HG03045 (cell line): Measurements from ENCODE around the gene CACNA2D1.

Source experiments
- ATAC-seq: cut with Tn5 transposase; IDR thresholded peaks from one replicate; pipeline ENCODE4 v1.9.1; 2021; ENCODE audit warnings: mild to moderate bottlenecking, moderate library complexity; ENCODE audit not compliant: unreplicated experiment

CACNA2D1 gene

DNA sequence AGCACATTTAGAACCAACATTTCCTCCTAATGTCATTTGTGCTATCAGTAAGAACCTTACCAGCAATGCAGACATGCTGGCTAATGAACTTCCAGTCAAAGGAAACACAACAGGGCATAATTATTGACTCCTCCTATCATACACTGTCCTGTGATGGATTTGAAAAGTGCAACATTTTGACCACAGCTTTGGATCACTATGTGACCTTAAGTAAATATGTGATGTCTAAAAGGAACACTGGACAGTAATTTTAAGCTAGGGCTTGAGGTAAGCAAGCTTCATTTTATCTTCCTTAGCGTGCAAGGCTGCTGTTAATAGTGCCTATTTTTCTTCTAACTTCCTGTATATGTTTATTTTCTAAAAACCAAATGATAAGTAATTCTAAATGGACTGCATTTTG is 433.2 kb downstream of the CACNA2D1 start:
- ATAC-seq: no peak

DNA sequence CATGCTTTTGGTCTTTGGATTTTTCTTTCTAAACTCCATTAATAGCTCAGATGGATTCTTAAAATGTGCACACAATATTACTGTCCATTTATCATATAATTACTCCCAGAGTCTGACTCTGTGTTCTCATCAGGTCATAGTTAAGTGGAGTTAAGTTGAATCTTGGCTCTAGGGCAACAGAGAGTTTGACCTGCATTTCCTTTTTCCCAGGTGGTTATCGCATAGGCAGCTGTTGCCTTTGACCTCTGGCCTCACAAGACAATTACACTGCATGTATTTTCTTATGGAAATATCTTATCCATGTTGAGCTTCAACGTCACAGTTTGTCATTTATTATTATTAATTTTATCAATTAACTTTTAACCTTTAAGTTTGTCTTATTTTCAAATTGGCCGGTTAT is 436.3 kb downstream of the CACNA2D1 start:
- no peak for ATAC-seq

DNA sequence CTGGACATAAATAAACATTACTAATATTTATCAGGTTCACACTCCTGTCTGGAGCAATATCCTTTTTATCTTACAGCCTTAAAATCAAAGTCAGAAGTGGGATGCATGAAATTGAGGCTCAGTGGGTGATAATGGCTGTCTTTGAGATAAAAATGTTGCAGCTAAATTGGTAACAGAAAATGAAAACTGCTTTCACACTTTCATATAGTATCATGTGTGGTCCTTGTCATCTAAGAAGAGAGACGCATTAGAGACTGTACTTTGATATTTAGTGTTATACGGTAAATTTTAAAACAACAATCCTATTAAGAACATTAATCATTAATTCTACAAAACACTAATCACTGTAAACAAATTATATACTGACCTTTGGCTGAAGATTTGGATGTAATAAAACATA is 438.5 kb downstream of the CACNA2D1 start:
- ATAC-seq: no peak

DNA sequence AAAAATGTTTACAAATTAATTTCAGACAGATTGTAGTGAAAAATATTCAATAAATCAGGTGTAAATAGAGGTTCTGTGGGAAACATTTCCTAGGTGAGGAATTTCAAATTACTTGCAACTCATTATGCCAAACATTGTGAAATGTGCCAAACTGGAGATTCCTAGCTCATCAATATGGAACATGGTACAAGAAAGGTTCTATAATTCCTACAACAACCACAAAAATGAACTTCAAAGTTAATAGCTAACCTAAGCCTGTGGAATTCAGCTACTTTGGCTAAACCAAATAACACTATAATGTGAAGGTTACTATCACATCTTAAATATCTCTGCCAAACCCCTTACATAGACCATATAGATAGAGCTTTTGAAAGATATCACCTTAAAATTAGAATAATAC is 450.4 kb downstream of the CACNA2D1 start:
- no peak for ATAC-seq

DNA sequence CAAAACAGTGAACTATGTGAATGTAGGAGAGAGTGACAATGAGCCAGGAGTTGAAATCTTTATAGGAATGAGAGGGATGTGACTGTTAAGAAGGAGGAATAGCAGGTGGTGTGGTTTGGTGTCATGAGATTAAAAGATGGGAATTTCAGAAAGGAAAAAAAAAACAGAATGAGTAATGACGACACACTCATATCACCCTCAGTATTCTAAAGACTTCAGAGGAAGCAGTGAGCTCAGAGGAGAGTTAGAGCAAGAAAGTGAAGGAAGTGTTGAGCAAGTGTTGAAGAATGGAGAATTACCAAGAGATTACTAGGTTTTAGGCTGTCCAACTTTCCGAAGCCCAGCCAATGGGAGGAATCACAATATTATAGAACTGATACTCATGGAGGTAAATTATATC is 453.2 kb downstream of the CACNA2D1 start:
- ATAC-seq: no peak

DNA sequence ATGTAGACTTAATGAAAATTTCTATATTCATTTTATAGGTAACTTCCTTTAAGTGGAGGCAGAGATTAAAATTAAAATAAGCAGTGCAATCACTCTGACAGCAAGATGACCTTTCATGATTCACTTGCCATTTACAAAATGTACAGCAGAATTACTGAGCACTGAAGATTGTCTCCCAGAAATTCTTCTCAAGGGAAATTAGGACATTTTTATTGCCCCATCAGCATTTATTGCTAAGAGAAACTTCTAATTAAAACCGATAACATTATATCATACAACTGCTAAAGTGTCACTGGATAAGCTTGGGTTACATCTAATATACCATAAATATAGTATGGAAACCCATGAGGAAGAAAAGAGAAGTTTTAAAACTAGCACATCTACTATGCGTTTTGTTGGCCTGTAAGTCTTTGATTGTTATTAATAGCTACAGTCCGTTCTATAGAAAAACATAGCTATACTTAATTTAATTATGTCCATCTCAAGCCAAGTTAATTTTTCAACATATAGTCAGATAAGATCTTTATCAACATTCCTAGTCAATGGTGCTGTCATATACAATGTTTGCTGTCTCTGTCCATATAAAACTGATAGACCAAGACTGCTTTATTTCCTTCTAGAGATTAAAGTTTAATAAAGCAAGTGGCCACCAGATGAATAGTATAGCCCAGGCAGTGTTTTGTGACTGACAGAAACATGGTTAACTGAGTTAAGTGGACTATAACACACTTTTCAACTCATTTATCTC is 456.7 kb downstream of the CACNA2D1 start:
- ATAC-seq: no peak

DNA sequence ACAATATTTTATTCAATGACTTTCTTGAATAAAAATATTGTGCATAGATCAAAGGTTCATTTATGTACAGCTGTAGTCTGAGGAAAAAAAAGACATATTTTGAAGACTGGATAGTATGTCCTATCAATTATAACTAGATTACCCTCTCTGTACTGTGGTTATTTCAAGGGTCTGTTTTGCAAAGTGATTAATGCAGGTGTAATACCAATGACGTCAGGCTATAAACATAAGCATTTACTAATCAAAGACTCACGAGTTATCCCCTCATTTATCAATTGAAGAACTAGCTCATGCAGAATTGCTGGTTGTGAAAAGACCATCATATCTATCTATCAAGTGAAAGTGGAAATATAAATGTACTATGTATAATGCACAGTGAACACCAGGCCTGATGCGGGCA is 460.2 kb downstream of the CACNA2D1 start:
- no peak for ATAC-seq

DNA sequence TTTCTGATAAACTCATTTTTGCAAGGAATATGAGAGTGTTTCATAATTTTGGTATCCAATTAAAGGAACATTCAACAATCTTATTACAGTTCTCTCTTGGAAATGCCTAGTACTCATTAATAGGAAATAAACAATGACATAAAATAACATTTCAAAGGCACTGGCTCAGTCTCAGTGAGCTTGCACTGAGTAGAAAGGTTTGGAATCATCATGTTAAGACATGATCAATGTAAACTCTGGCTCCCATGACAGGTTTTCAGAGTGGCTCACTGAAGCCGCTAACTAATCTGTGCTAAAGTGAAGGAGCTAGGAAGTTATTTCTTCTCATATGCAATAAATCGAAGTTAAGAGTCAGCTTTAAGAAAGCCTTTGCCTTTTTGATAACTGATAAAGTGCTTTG is 470.5 kb downstream of the CACNA2D1 start:
- ATAC-seq: no peak

DNA sequence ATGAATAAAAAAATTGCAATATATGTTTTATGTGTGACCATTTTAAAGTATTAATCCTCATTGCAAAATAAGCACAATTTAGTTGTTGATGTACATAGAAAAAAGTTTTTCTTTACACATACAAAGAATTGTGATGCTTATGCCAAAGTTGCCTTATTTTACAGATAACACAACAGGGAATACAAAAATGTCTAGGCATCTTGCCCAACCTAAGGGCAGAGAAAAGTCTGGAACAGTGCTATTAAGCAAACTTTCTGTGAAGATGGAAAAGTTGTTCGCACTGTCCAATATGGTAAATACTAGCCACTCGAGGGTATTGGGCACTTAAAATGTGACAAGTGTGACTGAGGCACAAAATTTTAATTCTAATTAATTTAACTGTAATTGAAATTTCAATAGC is 483.6 kb downstream of the CACNA2D1 start:
- no peak for ATAC-seq

DNA sequence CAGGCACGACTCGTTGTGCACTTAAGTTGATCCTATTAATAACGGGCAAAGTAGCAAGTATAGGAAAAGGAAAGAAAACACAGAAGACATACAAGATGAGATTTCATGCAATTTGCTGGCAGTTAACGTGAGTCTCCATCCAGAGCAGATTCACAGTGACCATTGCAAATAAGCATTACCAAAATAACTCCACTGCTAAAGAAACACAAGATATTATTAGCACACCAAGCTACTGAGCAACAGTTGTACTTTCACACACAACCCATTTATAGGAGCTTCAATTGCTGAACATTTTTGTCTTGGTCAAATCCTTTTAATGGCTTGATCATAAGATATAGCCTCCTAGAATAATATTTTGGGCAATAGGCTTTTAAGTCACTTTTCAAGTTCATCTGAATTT is 486.1 kb downstream of the CACNA2D1 start:
- ATAC-seq: no peak

DNA sequence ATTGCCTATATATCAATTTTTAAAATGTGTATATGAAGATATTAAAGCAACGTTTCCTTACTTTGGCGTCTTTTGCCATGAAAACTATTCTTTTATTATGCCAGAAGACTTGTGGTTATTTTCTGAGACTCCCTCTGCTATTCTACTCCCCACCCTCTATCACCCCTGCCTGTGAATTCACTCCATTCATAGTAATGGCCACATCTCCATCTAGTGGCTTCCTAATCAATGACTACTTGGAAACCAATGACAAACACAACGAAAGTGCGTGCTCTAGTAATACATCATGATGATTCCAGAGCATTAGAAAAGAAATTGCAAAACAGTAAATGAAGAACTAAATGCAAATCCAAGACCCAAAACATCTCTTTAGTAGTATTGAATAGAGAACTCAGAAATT is 487.1 kb downstream of the CACNA2D1 start:
- ATAC-seq: peak; percentile 67

DNA sequence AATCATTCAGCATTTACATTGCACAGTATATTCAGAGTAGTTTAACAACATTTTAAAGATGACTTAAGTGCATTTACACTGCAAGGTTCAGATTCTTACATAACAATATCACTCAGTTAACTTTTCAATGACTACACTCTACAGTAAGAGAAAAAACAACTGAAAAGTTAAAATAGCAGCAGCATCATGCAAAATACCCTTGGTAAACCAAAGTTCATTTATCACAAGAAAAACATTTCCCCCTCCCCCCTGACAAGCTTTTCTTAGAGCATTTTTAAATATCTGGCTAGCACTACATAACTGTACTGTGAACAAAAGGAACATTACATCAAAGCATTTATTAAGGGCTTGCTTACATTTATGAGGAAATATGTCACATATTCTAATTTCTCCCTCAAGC is 494.3 kb downstream of the CACNA2D1 start:
- no peak for ATAC-seq

DNA sequence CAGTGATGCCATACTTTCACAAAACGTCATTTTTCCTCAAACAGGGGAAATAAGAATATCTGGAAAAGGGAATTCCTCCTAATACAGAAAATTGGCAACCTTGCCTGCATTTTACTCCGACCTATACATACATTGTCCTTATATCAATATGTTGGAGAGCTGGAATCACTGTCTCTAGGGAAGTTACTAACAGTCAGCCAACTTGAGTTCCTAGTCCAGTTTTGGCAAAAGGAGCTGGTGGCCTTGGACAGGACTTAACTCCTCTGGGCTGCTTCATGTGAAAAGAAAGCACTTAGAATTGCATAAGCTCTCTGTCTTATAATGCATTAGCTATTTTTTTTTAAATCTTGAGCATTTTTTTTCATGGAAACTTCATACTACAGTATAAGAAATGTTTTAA is 499.5 kb downstream of the CACNA2D1 start:
- no peak for ATAC-seq

DNA sequence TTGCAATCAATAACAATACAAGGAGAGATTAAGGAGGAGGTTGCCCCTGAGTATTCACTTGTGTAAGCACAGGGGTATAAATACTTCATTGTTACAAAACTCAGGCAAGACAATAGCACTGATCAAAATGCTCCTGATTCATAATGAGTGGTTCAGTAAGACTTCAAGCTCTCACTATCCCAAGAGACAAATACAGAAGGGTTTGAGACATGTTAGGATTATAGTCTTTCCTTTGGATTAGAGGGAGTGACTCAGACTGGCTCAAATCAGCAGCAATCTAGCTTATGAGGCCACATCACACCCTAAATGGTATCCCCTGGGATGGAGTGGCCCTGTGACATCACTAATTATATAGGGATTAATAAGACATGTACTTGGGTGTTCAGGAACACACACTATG is 506.5 kb downstream of the CACNA2D1 start:
- ATAC-seq: no peak

DNA sequence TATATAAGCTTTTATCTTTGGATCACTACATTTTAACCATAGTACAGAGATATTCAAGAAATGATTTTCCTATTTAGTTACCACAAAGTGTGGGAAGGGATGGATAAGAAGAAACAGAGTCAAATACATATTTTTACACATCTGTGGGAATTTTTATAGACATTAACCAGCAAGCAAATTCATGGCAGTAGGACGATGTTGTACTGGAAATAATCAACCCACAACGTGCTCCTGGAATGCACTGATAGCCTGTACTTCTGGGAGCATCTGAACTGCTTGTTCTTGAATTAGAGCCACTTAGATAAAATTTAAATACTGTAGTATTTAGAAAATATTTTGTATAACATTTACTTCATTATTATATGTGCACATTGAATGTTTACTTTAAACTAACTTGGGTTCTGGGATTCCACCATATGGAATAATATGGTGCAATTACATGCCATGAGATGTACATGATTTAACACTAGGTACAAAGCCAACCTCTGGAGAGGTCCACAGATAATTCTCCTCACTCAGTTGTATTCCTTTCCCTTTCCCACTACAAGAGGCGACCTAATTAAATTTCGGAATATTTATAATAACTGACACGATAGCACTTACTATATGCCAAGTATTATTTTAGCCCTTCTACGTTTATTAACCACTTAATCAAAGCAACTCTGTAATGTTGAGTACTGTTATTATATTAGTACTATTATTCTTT is 508.8 kb downstream of the CACNA2D1 start:
- ATAC-seq: no peak

DNA sequence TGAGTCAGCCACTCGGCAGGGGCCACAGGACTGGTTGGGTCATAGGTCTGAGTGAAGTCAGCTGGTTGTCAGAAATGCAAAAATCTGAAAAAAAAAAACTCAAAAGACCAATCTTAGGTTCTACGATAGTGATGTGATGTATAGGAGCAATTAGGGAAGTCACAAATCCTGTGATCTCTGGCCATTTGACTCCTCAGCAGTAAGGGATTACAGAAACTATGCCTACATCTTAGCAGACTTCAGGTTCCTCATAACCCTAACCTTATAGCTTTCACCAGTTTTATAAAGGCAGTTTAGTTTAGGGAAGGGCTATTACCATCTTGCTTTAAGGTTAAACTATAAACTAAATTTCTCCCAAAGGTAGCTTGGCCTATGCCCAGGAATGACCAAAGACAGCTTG is 510.6 kb downstream of the CACNA2D1 start:
- no peak for ATAC-seq

DNA sequence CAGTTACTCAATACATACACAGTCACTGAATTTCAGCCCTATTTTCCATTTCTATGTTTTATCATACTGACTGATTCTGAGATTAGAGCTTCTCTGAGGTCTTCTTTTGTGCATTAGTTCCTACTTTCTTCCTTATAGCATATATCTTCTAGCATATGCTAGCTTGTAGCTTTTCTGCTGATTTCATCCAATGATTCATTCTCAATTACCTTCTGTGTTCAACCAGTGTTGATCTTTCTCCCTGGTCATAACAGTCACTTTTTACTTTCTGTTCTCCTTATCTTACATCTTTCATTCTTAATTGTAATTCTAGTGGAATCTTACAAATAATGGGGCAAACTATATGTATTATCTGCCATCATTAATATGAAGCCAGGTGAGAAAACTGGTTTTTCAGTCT is 514.2 kb downstream of the CACNA2D1 start:
- no peak for ATAC-seq

DNA sequence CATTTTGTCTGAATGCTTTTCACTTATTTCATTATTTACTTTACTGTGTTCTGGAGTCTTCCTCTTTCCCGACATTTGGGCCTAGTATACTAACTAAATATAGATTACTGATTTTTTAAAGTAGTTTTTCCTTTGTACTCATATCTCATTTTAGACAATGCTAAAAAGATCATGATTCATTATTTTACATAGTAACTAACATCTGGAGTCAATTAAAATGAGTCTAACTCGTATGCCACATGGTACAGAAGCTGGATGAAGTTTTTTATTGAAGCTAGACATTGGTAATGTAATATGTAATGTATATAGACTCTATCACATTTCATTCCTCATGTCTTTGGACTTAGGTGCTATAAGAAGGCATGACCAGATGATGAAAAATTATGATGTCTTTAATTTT is 517.4 kb downstream of the CACNA2D1 start:
- ATAC-seq: no peak

DNA sequence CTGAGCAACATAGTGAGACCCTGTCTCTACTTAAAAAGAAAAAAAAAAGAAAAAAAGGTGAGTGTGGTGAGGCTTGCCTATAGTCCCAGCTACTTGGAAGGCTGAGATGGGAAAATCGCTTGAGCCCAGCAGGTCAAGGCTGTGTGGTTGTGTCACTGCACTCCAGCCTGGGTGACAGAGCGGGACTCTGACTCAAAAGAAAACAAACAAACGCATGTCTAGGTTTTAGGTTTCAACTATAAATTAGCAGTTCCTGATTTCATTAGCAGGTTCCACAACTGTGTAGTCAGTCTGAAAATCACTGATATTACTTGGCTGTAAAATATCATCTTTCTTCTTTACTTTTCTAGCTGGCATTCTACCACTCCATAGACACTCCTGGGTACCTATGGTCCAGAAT is 518.0 kb downstream of the CACNA2D1 start:
- ATAC-seq: peak; percentile 71

DNA sequence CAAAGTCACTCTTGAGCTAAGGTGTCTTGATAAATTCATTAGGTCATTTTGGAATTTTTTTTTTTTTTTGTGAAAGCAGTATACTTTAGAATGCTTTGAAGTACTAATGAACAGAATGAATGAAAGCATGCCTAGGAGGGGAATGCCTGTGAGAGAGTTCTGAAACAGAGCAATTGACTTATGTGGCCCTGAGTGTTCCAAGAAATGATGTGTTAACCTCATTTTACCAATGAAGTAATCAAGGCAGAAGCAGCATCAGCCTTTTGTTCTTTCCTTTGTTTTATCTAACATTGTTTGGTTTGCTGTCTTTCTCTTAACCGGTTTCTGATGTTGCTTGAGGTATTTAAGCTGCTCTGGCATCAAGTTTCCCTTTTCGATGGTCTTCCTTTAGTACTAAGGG is 519.1 kb downstream of the CACNA2D1 start:
- ATAC-seq: peak; percentile 49

DNA sequence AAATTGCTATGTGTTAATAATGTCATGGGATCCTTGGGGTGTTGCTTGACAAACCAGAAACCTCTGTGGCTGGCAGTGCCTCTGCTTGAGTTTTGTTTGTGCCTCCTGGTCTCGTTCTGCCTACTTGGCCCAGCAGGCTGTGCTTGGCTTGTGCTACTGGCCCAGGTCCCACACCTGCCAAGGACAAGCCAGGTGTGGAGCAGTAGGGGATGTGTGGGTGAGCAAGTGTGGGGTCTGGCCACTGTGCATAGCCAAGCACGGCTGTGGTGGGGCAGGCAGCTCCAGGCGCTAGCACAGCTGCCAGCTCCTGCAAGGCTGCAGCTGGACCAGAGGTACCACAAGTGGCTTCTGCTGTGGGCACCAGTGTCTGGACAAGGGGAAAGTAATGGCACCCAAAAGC is 524.1 kb downstream of the CACNA2D1 start:
- ATAC-seq: no peak

DNA sequence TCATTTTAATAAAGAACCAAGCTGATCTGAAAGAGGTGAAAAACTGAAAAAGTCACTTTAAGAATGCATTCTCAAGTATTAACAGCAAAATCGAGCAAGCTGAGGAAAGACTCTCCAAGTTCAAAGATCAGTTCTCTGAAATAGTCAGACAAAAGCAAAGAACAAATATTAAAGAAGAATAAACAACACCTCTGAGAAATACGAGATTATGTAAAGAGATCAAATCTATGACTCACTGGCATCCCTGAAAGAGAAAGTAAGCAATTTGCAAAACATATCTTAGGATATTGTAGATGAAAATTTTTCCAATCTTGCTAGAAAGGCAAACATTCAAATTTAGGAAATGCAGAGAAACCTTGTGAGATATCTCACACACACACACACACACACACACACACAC is 535.4 kb downstream of the CACNA2D1 start:
- ATAC-seq: no peak

DNA sequence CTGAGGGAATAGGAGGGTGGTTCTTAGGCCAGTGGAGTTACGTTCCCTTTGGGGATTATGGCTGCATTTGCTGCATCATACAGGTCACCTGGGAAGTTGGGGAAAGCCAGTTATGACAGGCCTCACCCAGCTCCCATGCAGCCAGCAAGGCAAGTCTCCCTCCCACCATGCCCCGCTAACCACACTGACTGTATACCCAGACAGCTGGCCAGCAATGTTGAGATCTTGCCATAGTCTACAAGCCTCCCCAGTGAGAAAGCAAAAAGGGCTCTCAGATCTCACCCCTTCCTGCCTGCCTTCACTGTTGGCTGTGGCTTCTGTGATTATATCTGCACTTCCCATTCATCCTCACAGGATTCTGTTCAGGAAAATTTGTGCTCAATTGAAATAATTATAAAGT is 540.5 kb downstream of the CACNA2D1 start:
- ATAC-seq: peak; percentile 39
